GM19238 (cell line): ENCODE results near the gene MRPL54.

Experiments used
- DNase-seq: peaks from one replicate; pipeline ENCODE4 v3.0.0; 2011; ENCODE audit warnings: low spot score; ENCODE audit not compliant: insufficient read length

MRPL54 gene

GRCh38 chr19:3762501-3763459 is at the start of gene MRPL54:
Gene MRPL54 (plus strand): TSS chr19:3762682. CDS start chr19:3762701, 19 bp downstream.
- peak; percentile 98 for DNase-seq

GRCh38 chr19:3716147-3716668 is 46.3 kb upstream of the MRPL54 start:
- DNase-seq = no peak

- DNase-seq = no peak
Observed at GRCh38 chr19:3719868-3720267, 42.6 kb upstream of the MRPL54 start.

GRCh38 chr19:3720349-3720917 is 42.0 kb upstream of the MRPL54 start:
- no peak for DNase-seq

- peak; percentile 87 for DNase-seq
Observed at GRCh38 chr19:3721131-3721886, 41.2 kb upstream of the MRPL54 start.

- no peak for DNase-seq
Observed at GRCh38 chr19:3721887-3722442, 40.5 kb upstream of the MRPL54 start.

- DNase-seq = no peak
Observed at GRCh38 chr19:3722443-3723109, 39.9 kb upstream of the MRPL54 start.

GRCh38 chr19:3723110-3723488 is 39.4 kb upstream of the MRPL54 start:
- DNase-seq = no peak

- no peak for DNase-seq
Observed at GRCh38 chr19:3723883-3724282, 38.6 kb upstream of the MRPL54 start.

- DNase-seq = no peak
Observed at GRCh38 chr19:3725121-3725520, 37.4 kb upstream of the MRPL54 start.

- DNase-seq = no peak
Observed at GRCh38 chr19:3725640-3726310, 36.7 kb upstream of the MRPL54 start.

GRCh38 chr19:3730457-3730958 is 32.0 kb upstream of the MRPL54 start:
- DNase-seq = no peak

GRCh38 chr19:3732108-3732507 is 30.4 kb upstream of the MRPL54 start:
- no peak for DNase-seq

- no peak for DNase-seq
Observed at GRCh38 chr19:3733549-3734309, 28.8 kb upstream of the MRPL54 start.

GRCh38 chr19:3734310-3734600 is 28.2 kb upstream of the MRPL54 start:
- no peak for DNase-seq

- DNase-seq = no peak
Observed at GRCh38 chr19:3736106-3736724, 26.3 kb upstream of the MRPL54 start.

GRCh38 chr19:3737487-3738205 is 24.8 kb upstream of the MRPL54 start:
- DNase-seq = no peak

GRCh38 chr19:3738477-3739220 is 23.8 kb upstream of the MRPL54 start:
- DNase-seq = no peak
